GM13977 (cell line): ENCODE measurements around the gene COL6A1.

Source experiments
- DNase-seq: peaks from one replicate; pipeline ENCODE4 v3.0.0; 2012; ENCODE audit warnings: low spot score
- CTCF ChIP-seq: IDR thresholded peaks from 2 replicates; pipeline ENCODE4 v1.5.1; 2012; ENCODE audit warnings: mild to moderate bottlenecking, control low read depth; ENCODE audit not compliant: insufficient read depth; ENCODE audit errors: extremely low read depth, missing control alignments
- in situ Hi-C: fragments of 300-500 bp; cut with MboI; formaldehyde crosslinking; loops from one replicate; pipeline ENCODE4 v1.12.0; 2022; ENCODE audit warnings: low sequenced_read_pairs, low pct_unique_long_range_greater_than_20kb, mixed read lengths, inconsistent platforms; ENCODE audit not compliant: unreplicated experiment

The COL6A1 gene

GRCh38 chr21:46051379-46051770, 69.8 kb downstream of the COL6A1 start:
- no peak for DNase-seq
- in situ Hi-C loops: no loop called here
- no peak for TF ChIP-seq CTCF

- no peak for TF ChIP-seq CTCF
- no peak for DNase-seq
- in situ Hi-C loops: no loop called here
Observed at GRCh38 chr21:46051821-46052675, 70.5 kb downstream of the COL6A1 start.

GRCh38 chr21:46052703-46053651, 71.4 kb downstream of the COL6A1 start:
- TF ChIP-seq CTCF: no peak
- in situ Hi-C loops: no loop called here
- DNase-seq: no peak

- no peak for TF ChIP-seq CTCF
- in situ Hi-C loops: no loop called here
- DNase-seq: no peak
Observed at GRCh38 chr21:46054031-46054430, 72.5 kb downstream of the COL6A1 start.

GRCh38 chr21:46054451-46054881, 72.9 kb downstream of the COL6A1 start:
- TF ChIP-seq CTCF: no peak
- in situ Hi-C loops: no loop called here
- no peak for DNase-seq
